ENCODE data around the gene NMRAL1. TPM values are rescaled to one million over a fixed set of nuclear protein-coding genes. Genes with fewer than 3 reads are reported as not detected.

The NMRAL1 gene
- polyA plus RNA-seq, 6 donors from 2014 or later = 18.1 to 50.9 (median 31.6) TPM

DNA sequence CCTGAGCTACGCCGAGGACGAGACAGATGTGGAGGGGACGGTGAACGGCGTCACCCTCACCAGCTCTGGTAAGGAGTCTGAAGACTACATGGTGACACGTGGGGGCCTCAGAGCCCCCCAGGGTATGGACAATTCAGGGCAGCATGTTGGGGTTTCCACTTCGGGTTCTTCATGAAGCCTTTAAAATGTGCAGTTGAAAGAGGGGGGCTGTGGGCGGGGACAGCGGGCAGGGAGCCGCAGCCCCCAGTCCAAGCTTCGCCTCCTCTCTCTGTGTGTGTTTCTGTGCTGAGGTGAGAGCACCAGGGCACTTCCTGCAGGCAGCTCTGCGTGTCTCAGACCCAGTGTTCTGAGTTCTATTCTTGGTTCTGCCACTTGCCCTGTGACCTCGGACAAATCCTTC lies 24.0 kb downstream of the NMRAL1 start:
- H3K9me3 Mint-ChIP-seq = no peaks in the 10 kb centered on the region
- no peaks in the 10 kb centered on the region for H3K4me1 Mint-ChIP-seq
- no peaks in the 10 kb centered on the region for H3K36me3 Mint-ChIP-seq
- no peaks in the 10 kb centered on the region for H3K27me3 Mint-ChIP-seq
- H3K4me3 Mint-ChIP-seq = no peak overlapping the region
- DNase-seq (no peak), ATAC-seq (ENCODE audit: low read depth in 2 of 2) (no peak)
- no peak overlapping the region for H3K27ac Mint-ChIP-seq

DNA sequence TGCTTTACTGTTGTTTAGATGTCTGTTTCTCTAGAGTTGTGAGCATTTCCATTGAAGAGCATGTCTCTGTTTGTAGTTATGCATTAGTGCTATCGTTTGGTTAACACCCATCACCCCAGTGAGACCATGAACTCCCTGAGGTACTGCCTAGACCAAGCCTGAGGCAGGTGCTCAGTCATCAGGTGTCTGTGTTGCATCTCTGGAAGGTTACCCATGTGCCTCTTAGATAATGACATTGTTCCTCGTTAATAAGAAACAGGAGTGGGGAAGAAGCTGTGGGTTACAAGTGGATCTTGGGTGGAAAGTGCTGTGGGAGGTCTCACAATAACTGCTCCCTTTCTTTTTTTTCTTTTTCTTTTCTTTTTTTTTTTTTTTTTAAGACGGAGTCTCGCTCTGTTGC lies 30.4 kb downstream of the NMRAL1 start:
- Mint-ChIP-seq H3K36me3 (peaks cover 20 to 23% of the 10 kb centered on the region in 2 donors), H3K9me3 (no peaks in the 10 kb centered on the region), H3K27ac (peak overlapping the region in 1 of 6 donors; percentile 49), H3K27me3 (no peaks in the 10 kb centered on the region), H3K4me1 (peaks cover 0 to 3% (median 3%) of the 10 kb centered on the region in 3 donors), H3K4me3 (no peak overlapping the region)
- DNase-seq (no peak), ATAC-seq (ENCODE audit: low read depth in 2 of 2) (no peak)

DNA sequence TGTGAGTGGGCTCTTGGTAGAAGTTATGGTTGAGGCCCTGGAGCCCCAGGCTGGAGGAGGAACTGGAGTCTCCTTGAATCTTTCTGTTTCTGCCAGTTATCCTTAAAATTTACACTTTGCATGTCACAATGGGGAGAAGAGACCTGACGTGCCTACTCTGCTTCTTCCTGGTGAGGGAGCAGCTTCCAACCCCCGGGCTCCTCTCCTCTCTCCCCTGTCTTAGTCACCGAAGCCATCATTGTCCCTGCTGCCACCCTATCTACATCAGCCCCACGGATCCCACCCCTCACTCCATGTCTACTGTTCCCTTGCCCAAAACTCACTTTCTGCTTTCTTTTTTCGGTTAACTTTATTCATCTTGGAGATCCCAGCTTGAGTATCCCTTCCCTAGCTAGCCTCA lies 31.2 kb downstream of the NMRAL1 start:
- Mint-ChIP-seq H3K4me3 (peak overlapping the region in 1 of 8 donors; percentile 53), H3K4me1 (peaks cover 0 to 3% (median 3%) of the 10 kb centered on the region in 3 donors), H3K9me3 (no peaks in the 10 kb centered on the region), H3K27me3 (no peaks in the 10 kb centered on the region), H3K27ac (no peak overlapping the region), H3K36me3 (peaks cover 20 to 23% of the 10 kb centered on the region in 2 donors)
- ATAC-seq (ENCODE audit: low read depth in 2 of 2) (no peak), DNase-seq (no peak)

DNA sequence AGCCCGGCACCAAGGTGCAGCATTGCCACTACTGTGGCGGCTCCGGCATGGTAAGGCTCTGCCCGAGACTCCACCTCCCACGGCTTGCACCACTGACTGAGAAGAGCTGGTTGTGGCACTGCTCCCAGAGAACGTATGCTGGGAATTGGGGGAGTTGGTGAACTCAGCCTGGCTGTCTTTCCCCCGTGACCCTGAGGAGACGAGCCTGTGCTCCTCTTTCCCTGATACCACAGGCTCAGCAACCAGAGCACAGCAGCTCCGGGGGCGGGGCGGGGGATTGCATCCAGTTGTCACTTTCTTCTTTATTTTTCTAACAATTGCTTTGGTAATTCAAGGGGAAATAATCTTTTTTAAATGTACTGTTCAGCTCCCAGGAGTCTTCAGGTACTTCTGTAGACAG lies 32.1 kb downstream of the NMRAL1 start:
- H3K9me3 Mint-ChIP-seq = no peaks in the 10 kb centered on the region
- H3K36me3 Mint-ChIP-seq = peaks cover 20 to 23% of the 10 kb centered on the region in 2 donors
- peak overlapping the region in 1 of 6 donors; percentile 8 for H3K27ac Mint-ChIP-seq
- DNase-seq (no peak), ATAC-seq (ENCODE audit: low read depth in 2 of 2) (no peak)
- peaks cover 0 to 3% (median 3%) of the 10 kb centered on the region in 3 donors for H3K4me1 Mint-ChIP-seq
- H3K4me3 Mint-ChIP-seq = no peak overlapping the region
- H3K27me3 Mint-ChIP-seq = no peaks in the 10 kb centered on the region

DNA sequence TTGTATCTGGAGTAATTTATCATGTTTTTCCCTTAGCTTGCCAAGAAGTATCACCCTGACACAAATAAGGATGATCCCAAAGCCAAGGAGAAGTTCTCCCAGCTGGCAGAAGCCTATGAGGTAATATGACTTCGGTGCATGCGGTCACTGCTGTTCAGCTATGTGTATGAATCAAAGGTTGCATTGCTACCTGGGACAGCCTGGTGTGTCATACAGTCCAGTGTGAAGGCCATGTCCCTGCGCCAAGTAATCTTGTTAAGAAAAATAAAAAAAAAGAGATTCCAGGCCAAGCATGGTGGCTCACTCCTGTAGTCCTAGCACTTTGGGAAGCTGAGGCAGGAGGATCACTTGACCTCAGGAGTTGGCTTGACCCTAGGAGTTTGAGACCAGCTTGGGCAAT lies 37.1 kb downstream of the NMRAL1 start:
- no peaks in the 10 kb centered on the region for H3K9me3 Mint-ChIP-seq
- H3K4me1 Mint-ChIP-seq = peaks cover 0 to 11% (median 0%) of the 10 kb centered on the region in 3 donors
- ATAC-seq (ENCODE audit: low read depth in 2 of 2) (no peak), DNase-seq (no peak)
- peak overlapping the region in 1 of 6 donors; percentile 47 for H3K27ac Mint-ChIP-seq
- peaks cover 8 to 10% of the 10 kb centered on the region in 2 donors for H3K36me3 Mint-ChIP-seq
- no peaks in the 10 kb centered on the region for H3K27me3 Mint-ChIP-seq
- H3K4me3 Mint-ChIP-seq = no peak overlapping the region

DNA sequence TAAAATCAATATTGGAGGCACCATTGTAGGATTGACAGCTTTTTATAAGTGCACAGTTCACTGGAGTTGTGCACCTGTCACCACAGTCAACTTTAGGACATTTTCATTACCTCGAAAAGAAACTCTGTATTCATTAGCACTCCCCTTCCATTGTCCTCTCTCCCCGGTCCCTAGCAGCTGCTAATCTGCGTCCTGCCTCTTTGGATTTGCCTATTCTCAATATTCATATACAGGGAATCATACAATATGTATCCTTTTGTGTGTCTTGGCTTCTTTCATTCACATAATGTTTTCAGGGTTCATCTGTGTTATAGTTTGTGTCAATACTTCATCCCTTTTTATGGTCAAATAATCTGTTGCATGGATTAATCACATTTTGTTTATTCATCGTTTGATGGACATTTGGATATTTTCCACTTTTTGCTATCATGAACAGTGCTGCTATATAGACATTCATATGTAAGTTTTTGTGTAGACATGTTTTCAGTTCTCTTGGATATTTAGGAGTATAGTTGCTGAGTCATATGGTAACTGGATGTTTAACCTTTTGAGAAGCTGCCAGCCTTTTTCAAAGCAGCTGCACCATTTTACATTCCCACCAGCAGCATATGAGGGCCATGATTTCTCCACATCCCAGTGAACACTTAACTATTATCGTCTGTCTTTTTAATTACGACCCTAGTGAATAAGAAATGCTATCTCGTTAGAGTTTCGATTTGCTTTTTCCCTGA lies 38.9 kb downstream of the NMRAL1 start:
- Mint-ChIP-seq H3K36me3 (peaks cover 0 to 10% of the 10 kb centered on the region in 2 donors), H3K27ac (peak overlapping the region in 2 of 6 donors; percentile 19 to 49), H3K4me3 (no peak overlapping the region), H3K27me3 (no peaks in the 10 kb centered on the region), H3K9me3 (no peaks in the 10 kb centered on the region), H3K4me1 (peaks cover 0 to 11% (median 0%) of the 10 kb centered on the region in 3 donors)
- DNase-seq (no peak), ATAC-seq (ENCODE audit: low read depth in 2 of 2) (no peak)

DNA sequence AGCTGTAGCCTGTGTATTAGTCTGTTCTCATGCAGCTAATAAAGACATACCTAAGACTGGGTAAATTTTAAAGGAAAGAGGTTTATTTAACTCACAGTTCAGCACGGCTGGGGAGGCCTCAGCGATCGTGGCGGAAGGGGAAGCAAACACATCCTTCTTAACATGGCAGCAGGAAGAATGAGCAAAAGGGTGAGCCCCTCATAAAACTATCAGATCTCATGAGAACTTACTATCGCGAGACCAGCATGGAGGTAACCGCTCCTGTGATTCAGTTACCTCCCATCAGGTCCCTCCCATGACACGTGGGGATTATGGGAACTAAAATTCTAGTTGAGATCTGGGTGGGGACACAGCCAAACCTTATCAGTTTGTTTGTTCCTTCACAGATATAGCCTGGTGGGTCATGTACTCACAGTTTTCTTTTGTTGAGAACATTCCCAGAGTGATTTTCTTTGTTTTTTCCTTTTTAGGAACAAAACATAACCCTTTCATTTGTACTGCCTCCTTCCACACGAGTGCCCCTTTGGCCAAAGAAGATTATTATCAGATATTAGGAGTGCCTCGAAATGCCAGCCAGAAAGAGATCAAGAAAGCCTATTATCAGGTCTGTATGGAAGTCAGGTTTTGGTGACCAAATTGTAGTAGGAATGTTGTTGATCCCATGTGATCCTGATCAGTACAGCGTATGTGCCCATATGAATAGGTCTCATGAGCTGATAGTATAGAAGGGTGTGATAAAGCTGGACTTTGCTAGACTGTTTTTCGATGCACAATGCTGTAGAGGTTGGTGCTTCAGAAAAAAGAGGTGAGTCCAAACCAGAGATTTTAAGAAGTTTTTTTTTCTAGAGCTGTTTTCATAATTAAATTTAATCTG lies 40.3 kb downstream of the NMRAL1 start:
- Mint-ChIP-seq H3K9me3 (no peaks in the 10 kb centered on the region), H3K4me1 (peaks cover 0 to 11% (median 5%) of the 10 kb centered on the region in 3 donors), H3K27me3 (no peaks in the 10 kb centered on the region), H3K27ac (no peak overlapping the region), H3K4me3 (no peak overlapping the region), H3K36me3 (peaks cover 0 to 10% of the 10 kb centered on the region in 2 donors)
- ATAC-seq (ENCODE audit: low read depth in 2 of 2) = no peak
- DNase-seq = no peak

DNA sequence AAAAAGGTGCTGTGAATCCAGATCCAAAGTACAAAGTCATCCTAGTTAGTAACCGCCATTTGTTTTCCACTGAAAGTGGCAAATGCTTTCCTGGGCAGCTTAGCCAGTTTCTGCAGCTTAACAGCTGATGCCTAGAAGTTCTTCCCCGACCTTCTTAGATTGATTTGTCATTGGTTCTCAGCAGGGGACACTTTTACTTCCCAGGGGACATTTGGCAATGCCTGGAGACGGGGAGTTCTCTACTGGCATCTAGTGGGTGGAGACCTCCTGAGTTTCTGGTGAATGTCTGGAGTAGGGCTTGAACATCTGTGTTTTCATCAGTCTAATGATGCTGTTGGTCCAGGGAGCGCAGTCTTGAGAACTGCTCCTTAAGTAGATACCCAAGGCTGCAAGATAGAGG lies 41.2 kb downstream of the NMRAL1 start:
- H3K27me3 Mint-ChIP-seq = no peaks in the 10 kb centered on the region
- peaks cover 3 to 15% (median 10%) of the 10 kb centered on the region in 3 donors for H3K4me1 Mint-ChIP-seq
- DNase-seq = no peak
- peaks cover 0 to 10% of the 10 kb centered on the region in 2 donors for H3K36me3 Mint-ChIP-seq
- H3K4me3 Mint-ChIP-seq = no peak overlapping the region
- no peaks in the 10 kb centered on the region for H3K9me3 Mint-ChIP-seq
- peak overlapping the region in 2 of 6 donors; percentile 59 to 88 for H3K27ac Mint-ChIP-seq
- ATAC-seq (ENCODE audit: low read depth in 2 of 2) = no peak

DNA sequence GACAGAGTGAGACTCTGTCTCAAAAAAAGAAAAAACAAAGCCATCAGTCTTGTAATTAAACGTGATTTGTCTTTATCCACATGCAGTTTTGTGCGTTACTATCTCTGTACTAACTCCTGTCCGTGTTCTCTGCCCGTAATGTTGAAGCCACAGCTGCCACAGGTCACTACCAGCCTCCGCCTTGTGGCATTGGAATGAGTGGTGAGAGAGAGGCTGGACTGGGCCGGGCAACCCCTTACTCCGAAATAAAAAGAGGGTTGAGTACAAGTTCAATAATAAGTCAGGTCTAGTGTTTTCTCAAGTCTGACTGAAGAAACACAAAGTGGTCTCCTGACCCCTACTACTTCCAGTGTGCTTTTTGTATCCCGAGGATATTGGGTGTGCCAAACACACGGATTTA lies 43.4 kb downstream of the NMRAL1 start:
- Mint-ChIP-seq H3K27me3 (no peaks in the 10 kb centered on the region), H3K36me3 (peaks cover 0 to 7% of the 10 kb centered on the region in 2 donors), H3K4me1 (peaks cover 21 to 27% (median 26%) of the 10 kb centered on the region in 3 donors), H3K4me3 (no peak overlapping the region), H3K9me3 (no peaks in the 10 kb centered on the region), H3K27ac (no peak overlapping the region)
- DNase-seq (no peak), ATAC-seq (ENCODE audit: low read depth in 2 of 2) (no peak)

DNA sequence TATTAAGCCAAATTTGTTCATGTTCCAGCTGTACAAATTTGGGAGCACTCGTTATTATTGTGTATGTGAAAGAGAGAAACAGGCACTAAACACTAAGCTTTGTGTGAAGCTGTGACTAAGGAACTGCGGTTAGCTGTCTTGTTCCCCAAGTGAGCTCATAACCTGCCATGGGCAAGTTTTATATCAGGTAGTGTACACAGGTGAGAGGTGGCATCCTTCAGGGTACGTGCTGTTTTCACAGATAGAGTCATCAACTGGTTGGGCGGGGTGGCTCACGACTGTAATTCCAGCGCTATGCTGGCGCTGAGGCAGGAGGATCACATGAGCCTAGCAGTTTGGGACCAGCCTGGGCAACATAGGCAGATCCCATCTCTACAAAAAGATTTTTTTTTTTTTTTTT lies 45.9 kb downstream of the NMRAL1 start:
- Mint-ChIP-seq H3K9me3 (no peaks in the 10 kb centered on the region), H3K4me3 (peak overlapping the region in 3 of 8 donors; percentile 15 to 63 (median 59)), H3K4me1 (peaks cover 26 to 35% (median 28%) of the 10 kb centered on the region in 3 donors)

DNA sequence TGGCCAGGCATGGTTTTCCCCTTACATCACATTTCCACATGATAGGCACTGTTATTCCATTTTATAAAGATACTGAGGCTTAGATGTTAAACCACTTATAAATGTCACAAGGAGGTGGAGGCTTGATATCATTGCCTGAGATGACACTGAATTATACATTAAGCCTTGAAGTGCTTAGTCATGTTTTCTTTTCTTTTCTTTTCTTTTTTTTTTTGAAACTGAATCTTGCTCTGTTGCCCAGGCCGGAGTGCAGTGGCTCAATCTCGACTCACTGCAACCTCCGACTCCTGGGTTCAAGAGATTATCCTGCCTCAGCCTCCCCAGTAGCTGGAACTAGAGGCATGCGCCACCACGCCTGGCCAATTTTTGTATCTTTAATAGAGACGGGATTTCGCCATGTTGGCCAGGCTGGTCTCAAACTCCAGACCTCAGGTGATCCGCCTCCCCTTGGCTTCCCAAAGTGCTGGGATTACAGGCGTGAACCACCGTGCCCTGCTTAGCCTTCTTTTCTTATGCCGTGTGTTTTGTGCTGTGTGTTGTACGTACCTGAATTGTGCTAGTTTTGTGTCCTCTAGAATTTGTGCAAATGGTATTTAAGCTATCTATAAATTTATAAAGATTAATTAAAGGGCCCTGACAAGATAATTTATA lies 47.6 kb downstream of the NMRAL1 start:
- no peaks in the 10 kb centered on the region for H3K27me3 Mint-ChIP-seq
- H3K27ac Mint-ChIP-seq = peak overlapping the region; percentile 50 to 98 (median 95)
- H3K36me3 Mint-ChIP-seq = no peaks in the 10 kb centered on the region
- ATAC-seq (ENCODE audit: low read depth in 2 of 2) (no peak), DNase-seq (no peak)
- H3K4me1 Mint-ChIP-seq = peaks cover 23 to 37% (median 28%) of the 10 kb centered on the region in 3 donors
- peak overlapping the region; percentile 81 to 99 (median 96) for H3K4me3 Mint-ChIP-seq
- H3K9me3 Mint-ChIP-seq = no peaks in the 10 kb centered on the region

More for the DNA sequence above, 45.9 kb downstream of the NMRAL1 start:
- H3K36me3 Mint-ChIP-seq = no peaks in the 10 kb centered on the region
- DNase-seq (no peak), ATAC-seq (ENCODE audit: low read depth in 2 of 2) (no peak)
- H3K27ac Mint-ChIP-seq = peak overlapping the region in 1 of 6 donors; percentile 60
- no peaks in the 10 kb centered on the region for H3K27me3 Mint-ChIP-seq

DNA sequence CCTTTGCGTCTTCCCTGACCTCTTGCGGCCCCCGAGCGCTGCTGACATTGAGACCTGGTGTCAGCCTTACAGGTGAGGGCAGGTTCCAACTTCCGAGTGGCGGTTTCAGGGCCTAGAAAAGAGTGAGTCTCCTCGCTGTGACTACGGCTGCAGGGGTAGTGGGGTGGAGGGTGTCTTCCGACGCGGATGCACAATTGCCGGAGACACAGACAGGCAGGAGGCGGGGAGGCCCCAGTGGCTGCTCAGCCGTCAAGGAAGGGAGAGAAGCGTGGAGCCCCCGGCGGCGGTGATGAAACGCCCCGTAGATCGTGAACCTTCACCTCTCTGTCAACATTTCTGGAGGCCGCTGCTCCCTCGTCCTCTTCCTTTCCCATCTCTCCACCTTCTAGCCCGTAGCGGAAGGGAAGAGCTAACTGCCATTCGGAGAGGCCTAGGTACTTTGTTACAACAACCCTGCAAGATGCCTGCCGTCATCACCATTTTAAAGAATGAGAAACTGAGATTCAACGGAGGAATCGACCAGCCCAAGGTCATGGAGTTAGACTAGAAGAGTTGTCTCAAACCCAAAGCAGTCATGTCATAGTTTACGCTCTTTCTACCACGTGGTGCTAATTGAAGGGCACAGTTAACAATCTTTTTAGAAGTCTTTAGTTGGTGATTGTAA lies 48.3 kb downstream of the NMRAL1 start:
- Mint-ChIP-seq H3K9me3 (no peaks in the 10 kb centered on the region), H3K27me3 (no peaks in the 10 kb centered on the region), H3K4me1 (peaks cover 23 to 37% (median 28%) of the 10 kb centered on the region in 3 donors), H3K4me3 (peak overlapping the region; percentile 81 to 99 (median 96)), H3K27ac (peak overlapping the region; percentile 97 to 100 (median 99)), H3K36me3 (no peaks in the 10 kb centered on the region)
- DNase-seq (peak; percentile 35), ATAC-seq (ENCODE audit: low read depth in 2 of 2) (peak; percentile 21 to 24)
